Adrenal gland (tissue), 12 donors: ENCODE data around the gene PEPD. TPM values are rescaled to one million over a fixed set of nuclear protein-coding genes. Genes with fewer than 3 reads are reported as not detected.

Experiments used
- DNase-seq, 7 donors: peaks; one replicate each; pipeline ENCODE4 v3.0.0-alpha.2; 2019 to 2020
- H3K27ac ChIP-seq, 5 donors: fragments of 200-600 bp; sonication (generic) in 4 of 5; 1 replicate in 3 of 5; 2 replicates in 2 of 5; pipeline versions ENCODE4 v1.5.1 to v1.8.0; 2016 to 2020; ENCODE audit warnings: mild to moderate bottlenecking in 1 of 5
- H3K27me3 ChIP-seq: fragments of 200-600 bp; 2 replicates; pipeline ENCODE4 v1.8.0; 2021
- H3K36me3 ChIP-seq, 2 donors: fragments of 200-600 bp; replicated peaks in 1 of 2; 1 replicate in 1 of 2; 2 replicates in 1 of 2; pipeline versions ENCODE4 v1.5.1 to v1.8.0; 2018 to 2022
- H3K4me1 ChIP-seq, 2 donors: fragments of 200-600 bp; replicated peaks in 1 of 2; 1 replicate in 1 of 2; 2 replicates in 1 of 2; pipeline versions ENCODE4 v1.5.1 to v1.8.0; 2018 to 2021
- H3K4me3 ChIP-seq, 4 donors: fragments of 200-600 bp; sonication (generic) in 3 of 4; one replicate each; pipeline ENCODE4 v1.5.1; 2016 to 2018
- H3K9me3 ChIP-seq, 3 donors: fragments of 200-600 bp; sonication (generic) in 1 of 3; replicated peaks in 1 of 3; 1 replicate in 2 of 3; 2 replicates in 1 of 3; pipeline versions ENCODE4 v1.5.1 to v1.8.0; 2016 to 2021
- POLR2A ChIP-seq, 2 donors: fragments of 450-650 bp; IDR thresholded peaks; one replicate each; pipeline ENCODE4 v1.6.1; 2017; ENCODE audit warnings: antibody characterized with exemption in 2 of 2, mild to moderate bottlenecking in 2 of 2, moderate library complexity in 1 of 2
- WGBS, 4 donors: extraction: QIAGEN DNeasy Blood & Tissue Kit in 2 of 4; methylation state at CpG; one replicate each; pipeline versions ENCODE4 v1.1.5 to v1.1.7; 2013 to 2017; 5-methylcytosine and 5-hydroxymethylcytosine counted together
- intact Hi-C, 2 donors: fragments of 100-400 bp; cut with DNase I; formaldehyde crosslinking; loops; one replicate each; pipeline versions ENCODE4 v1.14.1 to v1.15.0; 2022 to 2023
- polyA plus RNA-seq, 3 donors: library from polyadenylated mRNA; stranded (reverse); fragments of 200-250 nt in 2 of 3; fragments of 350-450 nt in 1 of 3; fragmentation: Illumina TruSeq in 1 of 3; extraction: RNeasy Lipid Tissue Mini Kit (QIAGEN cat#74804) in 1 of 3; gene quantifications; one replicate each; pipeline ENCODE4 v1.2.3, GENCODE V29; 2013 to 2014
- total RNA-seq, 9 donors: library from RNA; depleted of rRNA in 4 of 9; stranded (reverse); fragments of >200 nt in 4 of 9; fragments of 120-200 nt in 1 of 9; fragmentation: NEBNext Ultra II Directional in 1 of 9; extraction: Animal tissue kit (Norgen Biotek cat#: 25700) in 1 of 9; gene quantifications; one replicate each; pipeline versions ENCODE4 v1.1.0 to v1.2.4, GENCODE V29; 2013 to 2023
- TF ChIP-seq, protein P1 (sequence below), 6 experiments: fragments of 450-650 bp in 4 of 6; fragments of 200-600 bp in 2 of 6; sonication (generic) in 1 of 6; IDR thresholded peaks; 1 replicate in 5 of 6; 2 replicates in 1 of 6; pipeline versions ENCODE4 v1.5.1 to v1.8.0; 2016 to 2021; ENCODE audit warnings: antibody characterized with exemption in 6 of 6, mild to moderate bottlenecking in 2 of 6, moderate library complexity in 1 of 6
- donor health status: healthy with polysubstance abuse.
- donor health status: Bipolar disorder and iron deficiency.
- donor health status: DM: yes; HTN: yes; CAD: no.
- donor health status: DM: no; HTN: no; CAD: no.
- donor health status: DM: no; HTN: no; CAD: no.
- donor health status: DM: yes; HTN: yes; CAD: no.

PEPD gene
- total and polyA plus RNA-seq, 12 donors: 24.4 to 311 (median 116) TPM

DNA sequence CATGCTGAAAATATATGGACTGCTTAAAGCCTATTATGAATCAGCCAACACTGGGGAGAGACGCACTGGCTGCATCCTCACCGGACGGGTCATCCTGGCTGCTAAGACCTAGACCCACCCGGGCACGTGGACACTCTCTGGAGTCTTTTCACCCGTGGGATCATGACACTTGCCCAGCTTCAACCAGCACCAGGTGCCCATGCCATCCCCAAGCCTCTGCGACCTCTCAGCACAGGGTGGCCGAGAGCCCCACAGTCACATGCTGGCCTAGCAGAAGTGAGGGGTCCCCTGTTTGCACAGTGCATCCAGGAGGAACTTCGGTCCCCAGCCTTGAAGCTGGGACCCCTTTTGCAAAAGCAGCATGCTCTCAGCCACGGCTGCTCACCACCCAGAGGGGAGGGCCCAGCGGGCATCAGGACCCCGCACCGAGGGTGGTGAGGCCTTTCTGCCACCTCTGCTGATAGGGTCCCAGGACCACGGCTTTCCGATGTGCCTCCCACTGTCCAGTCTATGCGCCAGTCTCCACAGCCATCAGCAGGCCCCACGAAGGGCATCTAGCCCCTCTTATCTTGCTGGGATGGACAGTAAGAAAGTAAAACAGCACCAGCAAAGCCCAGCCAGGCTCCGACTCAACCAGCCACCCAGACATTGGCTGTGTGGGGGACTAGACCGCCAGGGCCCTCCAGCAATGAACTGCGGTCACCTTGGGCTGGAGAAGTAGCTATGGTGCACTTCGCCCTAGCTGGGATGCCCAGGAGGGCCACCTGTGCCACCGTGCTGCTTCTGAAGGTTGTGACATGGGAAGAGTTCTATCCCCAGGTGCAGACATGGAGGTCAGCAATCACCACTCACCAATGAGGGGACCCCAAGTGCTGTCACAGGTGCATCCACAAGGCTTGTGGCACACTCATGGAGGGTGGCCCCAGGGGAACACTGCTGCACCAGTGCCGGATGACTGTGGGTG lies 75.0 kb downstream of the PEPD start:
- 91 to 94% (median 92%) methylated on average over 16 to 23 of the region's 23 CpGs for WGBS, 4 donors
- intact Hi-C loops: no loop called here
- Histone ChIP-seq H3K36me3 (no peaks in the 10 kb centered on the region), H3K27ac (no peak overlapping the region), H3K9me3 (no peaks in the 10 kb centered on the region), H3K4me1 (no peaks in the 10 kb centered on the region), H3K27me3 (no peaks in the 10 kb centered on the region), H3K4me3 (no peak overlapping the region)
- peak in 2 of 7 donors; percentile 8 to 30 for DNase-seq
- TF ChIP-seq POLR2A (IDR thresholded peaks at IDR 0.05): no peak
- TF ChIP-seq, protein P1, sequence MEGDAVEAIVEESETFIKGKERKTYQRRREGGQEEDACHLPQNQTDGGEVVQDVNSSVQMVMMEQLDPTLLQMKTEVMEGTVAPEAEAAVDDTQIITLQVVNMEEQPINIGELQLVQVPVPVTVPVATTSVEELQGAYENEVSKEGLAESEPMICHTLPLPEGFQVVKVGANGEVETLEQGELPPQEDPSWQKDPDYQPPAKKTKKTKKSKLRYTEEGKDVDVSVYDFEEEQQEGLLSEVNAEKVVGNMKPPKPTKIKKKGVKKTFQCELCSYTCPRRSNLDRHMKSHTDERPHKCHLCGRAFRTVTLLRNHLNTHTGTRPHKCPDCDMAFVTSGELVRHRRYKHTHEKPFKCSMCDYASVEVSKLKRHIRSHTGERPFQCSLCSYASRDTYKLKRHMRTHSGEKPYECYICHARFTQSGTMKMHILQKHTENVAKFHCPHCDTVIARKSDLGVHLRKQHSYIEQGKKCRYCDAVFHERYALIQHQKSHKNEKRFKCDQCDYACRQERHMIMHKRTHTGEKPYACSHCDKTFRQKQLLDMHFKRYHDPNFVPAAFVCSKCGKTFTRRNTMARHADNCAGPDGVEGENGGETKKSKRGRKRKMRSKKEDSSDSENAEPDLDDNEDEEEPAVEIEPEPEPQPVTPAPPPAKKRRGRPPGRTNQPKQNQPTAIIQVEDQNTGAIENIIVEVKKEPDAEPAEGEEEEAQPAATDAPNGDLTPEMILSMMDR (IDR thresholded peaks at IDR 0.05): no peak

DNA sequence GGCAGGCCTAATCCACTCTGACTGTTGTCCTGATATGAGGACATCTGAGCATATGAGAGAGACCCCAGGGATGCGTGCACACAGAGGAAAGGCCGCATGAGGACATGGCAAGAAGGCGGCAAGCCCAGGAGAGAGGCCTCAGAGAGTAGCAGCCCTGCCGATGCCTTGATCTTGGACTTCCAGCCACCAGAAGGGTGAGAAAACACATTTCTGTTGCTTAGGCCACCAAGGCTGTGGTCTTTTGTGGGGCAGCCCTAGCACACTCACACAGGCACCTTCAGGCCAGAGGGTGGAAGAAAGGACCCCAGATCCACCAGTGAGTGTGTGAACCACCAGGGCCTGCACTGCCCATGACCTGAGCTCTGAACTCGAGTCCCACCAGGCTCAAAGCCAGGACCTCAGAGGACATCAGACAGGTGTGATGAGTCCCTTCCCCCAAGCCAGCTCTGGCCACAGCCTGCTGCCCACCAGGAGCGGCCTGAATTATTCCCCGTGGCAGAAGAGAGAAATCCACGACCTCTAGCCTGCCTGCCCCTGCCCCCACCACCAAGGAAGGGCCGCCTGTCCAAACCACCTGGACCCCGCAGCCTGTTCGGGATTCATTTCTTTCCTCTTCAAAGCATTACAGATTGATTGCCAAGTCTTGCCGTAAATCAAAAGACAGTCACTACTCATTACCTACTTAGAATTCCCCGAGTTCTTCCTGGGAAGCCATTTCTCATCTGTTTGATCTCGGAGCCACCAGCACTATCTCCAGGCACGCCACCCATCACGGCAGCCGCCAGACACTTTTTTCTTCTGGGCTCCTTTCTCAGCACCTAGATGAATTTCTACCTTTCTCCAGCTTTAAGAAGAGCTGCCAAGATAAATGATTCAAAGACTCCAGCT lies 75.9 kb downstream of the PEPD start:
- TF ChIP-seq, protein P1 (IDR thresholded peaks at IDR 0.05): no peak
- TF ChIP-seq POLR2A (IDR thresholded peaks at IDR 0.05): no peak
- peak in 2 of 7 donors; percentile 5 to 35 for DNase-seq
- Histone ChIP-seq H3K9me3 (no peaks in the 10 kb centered on the region), H3K27ac (no peak overlapping the region), H3K4me1 (no peaks in the 10 kb centered on the region), H3K36me3 (no peaks in the 10 kb centered on the region), H3K4me3 (no peak overlapping the region), H3K27me3 (no peaks in the 10 kb centered on the region)
- intact Hi-C loops: no loop called here
- 90 to 94% (median 92%) methylated on average over 15 to 17 of the region's 17 CpGs for WGBS, 4 donors

DNA sequence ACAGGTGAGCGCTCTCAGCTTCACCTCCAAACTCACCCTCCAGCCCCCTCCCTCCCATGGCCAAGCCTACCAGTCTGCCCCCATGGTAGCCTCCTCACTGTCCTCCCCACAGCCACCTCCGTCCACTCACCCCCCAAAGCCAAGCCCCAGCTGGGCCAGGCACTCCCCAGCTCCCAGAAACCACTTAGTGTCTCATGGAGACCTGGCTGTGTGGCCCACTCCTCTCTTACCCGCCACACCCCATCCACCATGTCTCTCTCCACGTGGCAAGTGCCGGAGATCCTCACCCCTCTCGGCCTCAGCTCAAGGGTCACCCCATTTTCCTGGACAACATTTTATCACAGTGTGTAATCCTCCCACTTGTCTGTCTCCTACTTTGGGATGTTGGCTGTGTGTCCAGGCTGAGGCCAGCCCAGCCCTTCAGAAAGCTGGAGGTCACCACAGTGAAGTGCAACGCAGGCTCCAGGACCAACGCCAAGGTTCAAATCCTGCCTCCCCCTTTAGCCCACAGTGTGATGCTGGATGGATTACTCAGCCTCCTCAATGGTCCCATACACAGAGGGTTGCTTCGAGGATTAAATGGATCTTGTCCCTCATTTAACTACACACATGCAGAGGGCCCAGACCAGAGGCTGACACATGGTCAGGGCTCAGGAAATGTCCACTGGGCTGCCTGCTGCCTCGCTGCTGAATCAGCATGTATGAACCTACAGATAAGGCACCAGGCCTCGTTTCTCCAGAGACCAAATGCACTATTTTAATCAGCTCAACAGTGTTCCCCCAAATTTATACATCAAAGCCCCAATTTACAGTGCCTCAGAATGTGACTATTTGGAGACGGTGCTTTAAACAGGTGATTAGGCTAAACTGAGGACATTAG lies 76.8 kb downstream of the PEPD start:
- Histone ChIP-seq H3K27me3 (no peaks in the 10 kb centered on the region), H3K4me3 (no peak overlapping the region), H3K4me1 (no peaks in the 10 kb centered on the region), H3K9me3 (no peaks in the 10 kb centered on the region), H3K36me3 (no peaks in the 10 kb centered on the region), H3K27ac (no peak overlapping the region)
- peak in 1 of 7 donors; percentile 37 for DNase-seq
- intact Hi-C loops: no loop called here
- WGBS, 4 donors: 87 to 92% (median 90%) methylated on average over 10 to 12 of the region's 12 CpGs
- no peak for TF ChIP-seq POLR2A (IDR thresholded peaks at IDR 0.05)
- TF ChIP-seq, protein P1 (IDR thresholded peaks at IDR 0.05): no peak
